Measurements from ENCODE around the gene CFAP92.
"Not testable (repeated sequence)": the region's sequence is repeated elsewhere in the genome, so short reads cannot be mapped to it uniquely, and the experiment has no call there.

Gene CFAP92

GRCh38 chr3:128940252-128940651 lies 53.6 kb downstream of the CFAP92 start:
- DNase-seq (ENCODE audit: low read depth in 3 of 3, low spot score in 1 of 3), result no peak

DNA sequence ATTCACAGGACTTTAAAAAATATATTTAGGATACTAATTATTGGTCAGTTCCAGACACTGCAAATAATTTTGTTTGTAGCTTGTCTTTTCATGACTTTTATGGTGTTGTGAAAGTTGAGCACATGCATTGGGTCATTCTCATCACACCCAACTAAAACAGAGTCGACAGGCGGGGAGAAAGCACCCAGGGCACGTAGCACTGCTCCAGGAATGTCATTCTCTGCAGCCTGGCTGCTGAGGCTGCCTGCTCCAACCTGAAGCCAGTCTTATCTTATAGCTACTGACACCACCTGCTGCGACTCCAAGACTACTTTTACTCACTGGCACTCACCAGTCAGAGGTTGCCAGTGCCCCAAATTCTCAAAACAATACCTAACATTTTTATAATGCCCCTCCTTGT lies 57.5 kb downstream of the CFAP92 start:
- DNase-seq (ENCODE audit: low read depth in 3 of 3, low spot score in 1 of 3), result no peak

- no peak for DNase-seq (ENCODE audit: low read depth in 3 of 3, low spot score in 1 of 3)
Observed at GRCh38 chr3:128935922-128936321, 58.0 kb downstream of the CFAP92 start.

DNA sequence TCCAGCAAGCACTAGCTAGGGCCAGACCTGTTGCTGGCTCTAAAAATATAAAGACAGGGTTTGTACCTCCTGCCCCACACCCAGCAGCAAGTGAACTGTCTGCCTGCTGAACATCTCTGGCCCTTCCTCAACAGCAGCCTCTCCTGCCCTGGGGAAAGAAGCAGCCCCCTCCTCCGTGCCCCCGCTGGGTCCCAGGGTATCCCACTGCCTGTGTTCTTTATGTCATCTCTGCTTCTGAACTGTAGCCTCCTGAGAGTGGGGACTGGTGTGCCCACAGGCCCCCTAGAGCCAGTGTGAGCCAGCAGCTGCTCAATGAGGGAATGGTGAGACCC lies 60.0 kb downstream of the CFAP92 start:
- no peak for DNase-seq (ENCODE audit: low read depth in 3 of 3, low spot score in 1 of 3)

DNA sequence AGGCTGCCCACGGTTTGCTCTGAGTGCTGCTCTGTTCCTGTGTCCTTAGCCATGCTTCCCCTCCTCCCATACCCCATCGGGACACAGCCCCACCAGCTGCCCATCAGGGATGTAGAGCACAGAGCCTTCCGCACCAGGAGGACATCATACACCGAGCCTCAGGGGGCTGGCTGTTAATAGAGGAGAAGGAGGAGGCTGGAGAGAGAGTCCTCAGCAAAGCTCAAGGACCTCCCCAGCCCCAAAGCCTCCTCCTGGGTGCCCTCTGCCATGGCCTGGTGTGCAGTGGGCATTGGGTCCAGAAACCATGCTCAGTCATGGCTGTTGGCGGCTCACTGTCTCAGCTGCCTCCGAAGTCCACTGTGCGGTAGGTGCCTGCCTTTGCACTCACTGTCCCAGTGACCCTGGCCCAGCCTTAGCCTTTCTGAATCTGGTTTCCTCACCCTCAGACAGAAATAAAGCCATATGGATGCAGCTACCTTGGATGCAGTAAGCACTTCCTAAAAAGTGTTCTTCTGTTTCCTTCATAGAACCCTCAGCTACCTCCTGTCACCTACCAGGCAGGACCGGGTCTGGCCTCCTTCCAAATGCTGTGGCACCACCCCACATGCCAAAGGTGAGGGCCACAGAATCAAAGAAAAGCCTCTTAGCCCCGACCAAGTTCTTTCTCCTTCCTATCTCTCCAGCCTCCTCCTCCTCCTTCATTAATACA lies 60.5 kb downstream of the CFAP92 start:
- DNase-seq (ENCODE audit: low read depth in 3 of 3, low spot score in 1 of 3), result no peak

DNA sequence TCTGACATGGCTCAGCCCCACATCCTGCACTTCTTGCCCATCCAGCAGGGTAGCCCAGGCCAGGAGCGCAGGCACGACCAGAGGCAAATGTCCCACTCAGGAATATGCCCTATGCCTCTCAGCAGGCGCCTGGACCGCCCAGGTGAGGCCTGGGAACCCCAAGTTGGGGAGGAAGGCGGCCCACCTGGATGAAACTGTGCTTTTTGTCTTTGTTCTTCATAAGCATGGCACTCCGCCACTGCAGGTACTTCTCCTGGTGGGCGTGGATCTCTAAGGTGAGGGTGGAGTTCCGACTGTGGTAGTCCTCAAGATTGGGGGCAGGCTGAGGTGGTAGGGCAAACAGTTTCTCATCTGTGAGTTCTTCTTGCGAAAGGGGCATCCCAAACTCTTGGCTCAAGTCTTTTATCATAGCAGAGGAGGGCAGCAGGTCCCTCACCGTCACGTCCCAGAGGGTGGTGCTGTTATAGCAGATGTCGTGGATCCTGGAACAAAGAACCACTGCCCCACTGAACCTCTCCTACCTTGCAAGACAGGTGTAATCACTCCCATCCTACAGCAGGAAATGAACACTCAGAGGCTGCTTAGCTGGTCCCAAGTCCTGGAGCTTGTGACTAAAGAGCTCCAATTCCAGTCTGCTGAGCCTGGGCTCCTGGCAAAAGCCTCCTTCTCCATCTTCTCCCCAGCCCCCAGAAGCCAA lies 61.2 kb downstream of the CFAP92 start:
- no peak for DNase-seq (ENCODE audit: low read depth in 3 of 3, low spot score in 1 of 3)

DNA sequence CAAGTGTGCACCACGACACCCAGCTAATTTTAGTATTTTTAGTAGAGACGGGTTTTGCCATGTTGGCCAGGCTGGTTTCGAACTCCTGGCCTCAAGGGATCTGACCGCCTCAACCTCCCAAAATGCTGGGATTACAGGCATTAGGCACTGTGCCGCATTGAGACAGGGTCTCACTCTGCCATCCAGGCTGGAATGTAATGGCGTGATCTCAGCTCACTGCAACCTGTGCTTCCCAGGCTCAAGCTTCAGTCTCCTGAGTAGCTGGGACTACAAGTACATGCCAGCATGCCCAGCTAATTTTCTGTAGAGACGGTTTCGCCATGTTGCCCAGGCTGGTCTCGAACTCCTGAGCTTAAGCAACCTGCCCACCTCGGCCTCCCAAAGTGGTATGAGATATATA lies 62.8 kb downstream of the CFAP92 start:
- DNase-seq (ENCODE audit: low read depth in 3 of 3, low spot score in 1 of 3), result no peak

GRCh38 chr3:128929364-128929763 lies 64.5 kb downstream of the CFAP92 start:
- no peak for DNase-seq (ENCODE audit: low read depth in 3 of 3, low spot score in 1 of 3)

DNA sequence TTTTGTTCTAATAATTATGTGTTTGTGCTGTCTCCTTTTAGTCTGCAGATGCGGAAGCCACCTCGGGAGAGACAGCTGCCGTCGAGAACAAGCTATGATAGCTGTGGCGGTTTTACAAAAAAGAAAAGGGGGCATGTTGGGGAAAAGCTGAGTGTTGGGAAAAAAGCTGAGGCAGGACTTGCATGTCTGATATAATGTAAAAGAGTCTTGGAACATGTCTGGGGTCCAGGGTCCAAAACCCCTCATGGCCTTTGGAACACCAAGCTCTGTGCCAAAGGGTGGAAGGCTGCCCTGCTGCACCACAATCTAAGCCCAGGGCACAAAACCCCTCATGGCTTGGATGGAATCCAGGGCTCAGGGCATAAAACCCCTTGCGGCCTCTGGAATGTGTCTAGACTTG lies 69.9 kb downstream of the CFAP92 start:
- not testable (repeated sequence) for DNase-seq (ENCODE audit: low read depth in 3 of 3, low spot score in 1 of 3)

GRCh38 chr3:128923576-128923975 lies 70.3 kb downstream of the CFAP92 start:
- DNase-seq (ENCODE audit: low read depth in 3 of 3, low spot score in 1 of 3), result no peak

DNA sequence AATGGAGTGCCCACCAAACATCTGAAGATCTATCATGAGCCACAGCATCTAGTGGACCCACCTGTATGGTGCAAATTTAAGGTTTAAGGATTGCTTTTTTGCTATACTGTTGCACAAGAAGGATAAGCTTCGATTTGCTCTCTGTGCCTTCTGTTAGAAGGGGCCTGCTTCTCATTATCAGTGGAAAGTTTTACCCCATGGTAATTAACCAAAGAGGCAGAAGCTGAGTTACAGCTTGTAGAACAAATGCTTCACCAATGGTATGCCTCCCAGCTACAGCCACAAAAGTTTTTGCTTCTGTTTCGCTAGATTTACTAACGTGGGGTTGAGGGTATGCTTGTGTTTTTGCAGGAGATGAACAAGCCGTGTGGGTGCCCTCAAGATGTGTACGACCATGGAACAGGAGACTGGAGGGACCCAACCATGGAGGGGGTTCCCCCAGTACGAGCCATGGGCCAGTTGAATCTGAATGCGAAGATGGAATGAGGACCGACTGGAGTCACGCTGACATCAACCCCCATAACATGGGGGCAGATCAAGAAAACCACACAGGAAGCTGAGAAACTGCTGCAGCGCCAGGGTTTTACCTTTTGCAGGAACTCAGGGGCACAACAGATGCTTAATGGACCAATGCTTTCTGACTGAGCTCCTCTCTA lies 70.9 kb downstream of the CFAP92 start:
- DNase-seq (ENCODE audit: low read depth in 3 of 3, low spot score in 1 of 3), result peak in 2 of 3 donors; percentile 7 to 12

DNA sequence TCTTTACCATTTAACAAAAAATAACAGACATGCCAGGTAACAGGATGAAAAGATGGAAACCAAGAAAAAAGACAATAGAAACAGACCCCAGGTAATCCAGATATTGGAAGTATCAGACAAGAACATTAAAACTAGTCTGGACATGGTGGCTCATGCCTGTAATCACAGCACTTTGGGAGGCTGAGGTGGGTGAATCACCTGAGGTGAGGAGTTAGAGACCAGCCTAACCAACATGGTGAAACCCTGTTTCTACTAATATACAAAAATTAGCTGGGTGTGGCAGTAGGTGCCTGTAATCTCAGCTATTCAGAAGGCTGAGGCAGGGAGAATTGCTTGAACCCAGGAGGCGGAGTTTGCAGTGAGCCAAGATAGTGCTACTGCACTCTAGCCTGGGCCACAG lies 73.9 kb downstream of the CFAP92 start:
- DNase-seq (ENCODE audit: low read depth in 3 of 3, low spot score in 1 of 3), result no peak

GRCh38 chr3:128917291-128917690 lies 76.6 kb downstream of the CFAP92 start:
- no peak for DNase-seq (ENCODE audit: low read depth in 3 of 3, low spot score in 1 of 3)

DNA sequence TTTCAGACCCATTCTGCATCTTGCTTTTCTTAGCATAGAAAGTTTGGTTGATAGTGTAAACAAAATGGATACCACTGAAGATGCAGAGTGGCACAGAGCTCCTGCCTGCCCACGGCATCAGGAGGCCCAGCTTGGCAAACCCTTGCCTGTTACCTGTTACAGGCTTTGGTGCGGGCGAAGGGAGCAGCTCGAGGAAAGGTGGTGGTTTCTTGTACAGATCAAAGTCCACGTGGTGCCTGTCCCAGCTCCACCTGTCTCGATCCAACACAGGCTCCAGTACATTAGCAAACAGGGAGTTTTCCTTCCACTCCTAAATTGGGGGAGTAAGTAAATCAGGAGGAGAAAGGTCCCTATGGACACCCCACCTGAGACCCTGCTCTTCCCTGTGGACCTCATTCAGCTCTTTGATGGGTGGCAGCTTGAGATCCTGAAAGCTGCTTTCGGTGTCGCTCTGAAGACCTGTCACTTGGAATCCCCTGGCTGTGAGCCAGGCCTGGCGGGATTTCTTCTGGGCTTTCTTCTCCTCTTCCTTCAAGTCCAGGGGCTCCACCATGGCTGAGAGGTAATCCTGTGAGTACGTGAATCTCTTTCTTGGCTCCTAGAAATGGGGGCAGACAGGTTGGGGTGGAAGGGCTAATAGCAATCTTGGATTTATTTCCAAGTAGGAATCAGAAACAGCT lies 78.8 kb downstream of the CFAP92 start:
- no peak for DNase-seq (ENCODE audit: low read depth in 3 of 3, low spot score in 1 of 3)

DNA sequence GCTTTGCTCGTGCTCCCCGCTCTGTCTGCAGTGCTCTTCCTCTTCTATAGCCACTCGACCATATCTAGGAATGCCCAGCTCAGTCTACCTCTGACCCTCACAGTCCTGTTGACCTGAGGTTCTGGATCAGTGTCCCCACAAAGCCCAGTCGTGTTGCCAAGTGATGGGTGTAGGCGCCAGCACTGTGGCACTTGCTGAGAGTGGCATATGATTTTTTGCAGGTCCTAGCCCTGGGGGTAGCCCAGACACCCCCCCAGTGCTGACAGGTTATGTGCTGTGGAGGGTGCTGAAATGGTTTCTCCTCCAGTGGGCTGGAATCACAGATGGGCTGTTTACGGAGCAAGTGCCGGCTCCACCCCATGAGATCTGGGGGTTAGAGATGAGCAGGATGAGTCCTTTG lies 82.0 kb downstream of the CFAP92 start:
- DNase-seq (ENCODE audit: low read depth in 3 of 3, low spot score in 1 of 3), result no peak

- no peak for DNase-seq (ENCODE audit: low read depth in 3 of 3, low spot score in 1 of 3)
Observed at GRCh38 chr3:128910006-128910405, 83.9 kb downstream of the CFAP92 start.

DNA sequence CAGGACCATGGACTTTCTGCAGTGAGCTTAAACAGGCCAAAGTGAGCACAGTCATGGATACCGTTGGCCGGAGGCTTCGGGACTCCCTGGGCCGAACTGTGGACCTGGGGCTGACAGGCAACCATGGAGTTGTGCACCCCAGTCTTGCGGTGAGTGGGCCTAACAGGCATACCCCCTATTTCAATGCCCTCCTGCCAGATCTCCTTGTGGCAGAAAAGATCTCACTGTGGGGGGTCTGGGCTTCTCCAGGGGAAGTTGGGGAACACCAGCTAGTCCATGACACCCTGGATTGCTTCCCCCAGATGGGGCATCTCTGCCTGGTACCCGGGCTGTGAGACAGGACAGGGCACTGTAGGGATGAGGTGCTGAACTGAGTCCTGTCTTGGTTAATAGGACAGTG lies 84.9 kb downstream of the CFAP92 start:
- no peak for DNase-seq (ENCODE audit: low read depth in 3 of 3, low spot score in 1 of 3)

DNA sequence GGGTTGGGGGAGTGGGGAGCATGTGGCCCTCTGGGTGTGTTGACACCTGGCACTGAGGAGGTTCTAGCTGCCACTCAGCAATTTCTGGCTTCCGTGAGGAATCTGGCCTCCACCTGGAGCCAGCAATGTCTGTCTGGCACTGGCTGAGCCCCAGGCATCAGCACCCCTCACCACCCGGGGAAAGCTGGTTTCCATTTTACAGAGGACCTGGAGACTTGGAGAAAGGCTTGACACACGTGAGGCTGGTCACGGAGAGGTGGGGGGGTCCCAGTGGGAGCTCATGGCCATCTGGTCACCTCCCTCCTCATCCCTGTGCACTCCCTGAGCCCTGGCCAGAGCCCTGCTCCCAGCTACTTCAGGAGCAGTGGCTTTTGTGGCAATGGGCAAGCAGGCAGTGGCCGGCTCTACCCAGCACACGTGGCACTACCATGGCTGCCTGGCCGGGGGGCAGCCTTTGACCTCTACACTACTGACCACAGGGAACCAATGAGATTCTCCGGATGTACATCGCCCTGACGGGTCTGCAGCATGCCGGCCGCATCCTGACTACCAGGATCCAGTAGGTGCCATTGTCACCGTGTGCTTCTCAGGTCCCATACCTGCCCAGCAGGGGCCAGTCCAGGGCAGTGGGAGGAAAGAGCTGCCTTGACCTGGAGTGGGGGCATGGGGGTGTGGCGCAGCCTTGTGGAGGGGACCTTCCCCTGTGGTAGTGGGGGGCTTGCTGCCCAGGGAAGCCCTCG lies 86.0 kb downstream of the CFAP92 start:
- DNase-seq (ENCODE audit: low read depth in 3 of 3, low spot score in 1 of 3), result no peak

- no peak for DNase-seq (ENCODE audit: low read depth in 3 of 3, low spot score in 1 of 3)
Observed at GRCh38 chr3:128906804-128907525, 86.9 kb downstream of the CFAP92 start.

GRCh38 chr3:128906031-128906803 lies 87.7 kb downstream of the CFAP92 start:
- no peak for DNase-seq (ENCODE audit: low read depth in 3 of 3, low spot score in 1 of 3)
